Kidney epithelial cell (primary cell): ENCODE measurements around the gene CLDN8. TPM values are rescaled to one million over a fixed set of nuclear protein-coding genes. Genes with fewer than 3 reads are reported as not detected.

Source experiments
- DNase-seq: peaks from one replicate; pipeline ENCODE4 v3.0.0-alpha.2; 2010; ENCODE audit warnings: low read depth
- H3K27me3 ChIP-seq: 2 replicates; pipeline ENCODE4 v1.6.0; 2011; ENCODE audit warnings: low read length; ENCODE audit not compliant: control insufficient read depth, insufficient read depth
- H3K36me3 ChIP-seq: 2 replicates; pipeline ENCODE4 v1.5.1; 2011; ENCODE audit warnings: low read length; ENCODE audit not compliant: control insufficient read depth, insufficient read depth
- H3K4me3 ChIP-seq: 2 replicates; pipeline ENCODE4 v1.5.1; 2011; ENCODE audit warnings: low read depth, mild to moderate bottlenecking, control low read depth, low read length
- CTCF ChIP-seq: IDR thresholded peaks from 2 replicates; pipeline ENCODE4 v1.5.1; 2011; ENCODE audit warnings: mild to moderate bottlenecking, moderate library complexity, low read length, control low read depth, inconsistent platforms; ENCODE audit not compliant: insufficient read depth, poor library complexity, severe bottlenecking
- total RNA-seq: library from RNA; depleted of rRNA; stranded (reverse); fragments of >200 nt; gene quantifications from 2 replicates; pipeline ENCODE4 v1.2.3, GENCODE V29; 2015

The CLDN8 gene
- total RNA-seq, 1 donor from 2014 or later, result not detected

- Histone ChIP-seq H3K27me3 (no peaks in the 10 kb centered on the region), H3K36me3 (no peaks in the 10 kb centered on the region), H3K4me3 (no peak overlapping the region)
- no peak for DNase-seq
- TF ChIP-seq CTCF, result no peak
These were observed 7.7 kb upstream of the CLDN8 start for GRCh38 chr21:30223596-30223995.

- no peak for DNase-seq
- no peaks in the 10 kb centered on the region for H3K36me3 ChIP-seq
- TF ChIP-seq CTCF, result no peak
These were observed 6.8 kb upstream of the CLDN8 start for GRCh38 chr21:30222724-30223123.

GRCh38 chr21:30211071-30211470 is 4.8 kb downstream of the CLDN8 start:
- Histone ChIP-seq H3K36me3 (no peaks in the 10 kb centered on the region), H3K4me3 (no peak overlapping the region), H3K27me3 (no peaks in the 10 kb centered on the region)
- no peak for TF ChIP-seq CTCF
- DNase-seq, result no peak

More at GRCh38 chr21:30222724-30223123, 6.8 kb upstream of the CLDN8 start:
- Histone ChIP-seq H3K27me3 (no peaks in the 10 kb centered on the region), H3K4me3 (no peak overlapping the region)

GRCh38 chr21:30209601-30210000 is 6.3 kb downstream of the CLDN8 start:
- no peak for DNase-seq
- Histone ChIP-seq H3K27me3 (no peaks in the 10 kb centered on the region), H3K4me3 (no peak overlapping the region), H3K36me3 (no peaks in the 10 kb centered on the region)
- no peak for TF ChIP-seq CTCF

- H3K4me3 ChIP-seq, result no peak overlapping the region
- no peak for DNase-seq
- no peaks in the 10 kb centered on the region for H3K36me3 ChIP-seq
- TF ChIP-seq CTCF, result no peak
- H3K27me3 ChIP-seq, result no peaks in the 10 kb centered on the region
These were observed 8.7 kb downstream of the CLDN8 start for GRCh38 chr21:30207252-30207579.

- no peak for DNase-seq
- H3K27me3 ChIP-seq, result no peaks in the 10 kb centered on the region
- no peaks in the 10 kb centered on the region for H3K36me3 ChIP-seq
- TF ChIP-seq CTCF, result no peak
- H3K4me3 ChIP-seq, result no peak overlapping the region
These were observed 9.2 kb downstream of the CLDN8 start for GRCh38 chr21:30206551-30207251.
